HepG2 (cell line): Measurements from ENCODE around the gene SLC6A8. TPM values are rescaled to one million over a fixed set of nuclear protein-coding genes. Genes with fewer than 3 reads are reported as not detected.

Experiments used
- ATAC-seq: fragments of 200-7000 bp; cut with Tn5 transposase; 3 replicates; pipeline ENCODE4 v1.9.1; 2020; ENCODE audit warnings: mild to moderate bottlenecking, moderate library complexity
- BruUV-seq: library from RNA; stranded (reverse); fragments of 400-500 nt; replicated peaks from 2 replicates; lab custom pipeline; 2021; lab: Mats Ljungman, UMichigan
- CTCF ChIA-PET: fragments of 300-600 bp; formaldehyde crosslinking; extraction: SDS; loops from one replicate; lab custom pipeline; 2021; ENCODE audit warnings: low total read pairs, inconsistent platforms, low intra/inter-chr PET ratio; lab: Yijun Ruan, JAX
- POLR2A ChIA-PET: fragments of 350-600 bp; sonication (Branson Sonifier 250); formaldehyde crosslinking; loops from one replicate; lab custom pipeline; 2020; ENCODE audit warnings: antibody characterized with exemption, inconsistent platforms; lab: Yijun Ruan, JAX
- DNase-seq: peaks from one replicate; pipeline ENCODE4 v3.0.0-alpha.2; 2015; ENCODE audit warnings: low spot score
- FAIRE-seq: peaks from 3 replicates; lab custom pipeline; 2011; peaks lifted over from hg19 to GRCh38; lab: Jason Lieb, UNC
- H2AFZ ChIP-seq: one replicate; pipeline ENCODE4 v1.6.1; 2011; ENCODE audit warnings: low read length, inconsistent platforms
- H3K27ac ChIP-seq: fragments of 300-600 bp; 3 replicates; pipeline ENCODE4 v1.8.0; 2011; ENCODE audit warnings: mixed run types, mild to moderate bottlenecking, mixed read lengths, low read length, inconsistent platforms; ENCODE audit not compliant: insufficient read depth; ENCODE audit errors: extremely low read length
- H3K27me3 ChIP-seq, 2 experiments: fragments of 200-600 bp in 1 of 2; 2 replicates in 1 of 2; 3 replicates in 1 of 2; pipeline versions ENCODE4 v1.6.0 to v1.8.0; 2011; ENCODE audit warnings: low read length in 2 of 2, mild to moderate bottlenecking in 2 of 2, moderate library complexity in 2 of 2, inconsistent platforms in 1 of 2; ENCODE audit not compliant: insufficient read depth in 2 of 2, control insufficient read depth in 1 of 2
- H3K36me3 ChIP-seq, 2 experiments: fragments of 200-600 bp in 1 of 2; replicated peaks in 1 of 2; 2 replicates in 1 of 2; 3 replicates in 1 of 2; pipeline versions ENCODE4 v1.5.1 to v1.8.0; 2011; ENCODE audit warnings: low read length in 2 of 2, inconsistent platforms in 1 of 2; ENCODE audit not compliant: insufficient read depth in 2 of 2, control insufficient read depth in 1 of 2
- H3K4me1 ChIP-seq: 2 replicates; pipeline ENCODE4 v1.5.1; 2012; ENCODE audit warnings: low read length, inconsistent platforms; ENCODE audit not compliant: insufficient read depth
- H3K4me2 ChIP-seq: 2 replicates; pipeline ENCODE4 v1.6.0; 2011; ENCODE audit warnings: low read depth, low read length, inconsistent platforms
- H3K4me3 ChIP-seq, 3 experiments: fragments of 200-600 bp in 1 of 3; sonication (generic), shearing (Covaris generic) in 1 of 3; replicated peaks in 1 of 3; 2 replicates each; pipeline ENCODE4 v1.5.1; 2011 to 2016; ENCODE audit warnings: low read length in 3 of 3, inconsistent platforms in 2 of 3, low read depth in 2 of 3, mild to moderate bottlenecking in 2 of 3, control low read depth in 1 of 3, mixed read lengths in 1 of 3; ENCODE audit not compliant: insufficient read depth in 1 of 3
- H3K79me2 ChIP-seq: one replicate; pipeline ENCODE4 v1.6.1; 2011; ENCODE audit warnings: low read length, inconsistent platforms; ENCODE audit not compliant: insufficient read depth
- H3K9ac ChIP-seq: 2 replicates; pipeline ENCODE4 v1.6.0; 2011; ENCODE audit warnings: mild to moderate bottlenecking, low read depth, low read length, inconsistent platforms; ENCODE audit not compliant: insufficient read depth
- H3K9me3 ChIP-seq: 2 replicates; pipeline ENCODE4 v1.5.1; 2012; ENCODE audit warnings: mild to moderate bottlenecking, low read length
- H4K20me1 ChIP-seq: 2 replicates; pipeline ENCODE4 v1.6.0; 2011; ENCODE audit warnings: inconsistent platforms, mild to moderate bottlenecking, low read length, moderate library complexity; ENCODE audit not compliant: insufficient read depth
- AGO2 ChIP-seq: fragments of 200-400 bp; formaldehyde crosslinking; optimal IDR thresholded peaks from 2 replicates; pipeline ENCODE3; 2017; ENCODE audit warnings: mild to moderate bottlenecking, low read depth, low read length, moderate library complexity
- ASH2L ChIP-seq: fragments of 300-600, 200-600 bp; sonication (generic); IDR thresholded peaks from 2 replicates; pipeline ENCODE4 v1.7.0; 2017; ENCODE audit warnings: low read depth, mild to moderate bottlenecking, moderate library complexity, mixed read lengths, low read length; ENCODE audit not compliant: insufficient read length
- CEBPB ChIP-seq: IDR thresholded peaks from 2 replicates; pipeline ENCODE4 v1.6.1; 2011; ENCODE audit warnings: low read depth, low read length, improper control_type of control experiment, borderline replicate concordance
- DPF2 ChIP-seq: sonication (generic); formaldehyde crosslinking; IDR thresholded peaks from 2 replicates; pipeline ENCODE4 v1.4.0; 2020; ENCODE audit warnings: mild to moderate bottlenecking, low read depth, missing genetic modification reagents, borderline replicate concordance
- HDAC1 ChIP-seq: sonication (generic); formaldehyde crosslinking; IDR thresholded peaks from 2 replicates; pipeline ENCODE4 v1.5.1; 2020; ENCODE audit warnings: mild to moderate bottlenecking, missing genetic modification reagents
- HNRNPLL ChIP-seq: fragments of 200-400 bp; formaldehyde crosslinking; IDR thresholded peaks from 2 replicates; pipeline ENCODE4 v1.6.1; 2017; ENCODE audit warnings: mild to moderate bottlenecking, low read depth, low read length; ENCODE audit not compliant: poor library complexity, severe bottlenecking
- JDP2 ChIP-seq: sonication (generic); formaldehyde crosslinking; IDR thresholded peaks from 2 replicates; pipeline ENCODE4 v1.8.1; 2022; ENCODE audit warnings: missing genetic modification reagents, borderline replicate concordance
- KAT8 ChIP-seq: IDR thresholded peaks from 2 replicates; pipeline ENCODE4 v1.6.1; 2016; ENCODE audit warnings: missing genetic modification reagents, missing compliant biosample characterization
- RBFOX2 ChIP-seq: fragments of 200-400 bp; formaldehyde crosslinking; IDR thresholded peaks from 2 replicates; pipeline ENCODE4 v1.6.1; 2017; ENCODE audit warnings: low read depth, mild to moderate bottlenecking, low read length
- RFX1 ChIP-seq: fragments of 450-650 bp; IDR thresholded peaks from 2 replicates; pipeline ENCODE4 v1.6.1; 2017
- RFX3 ChIP-seq: IDR thresholded peaks from 2 replicates; pipeline ENCODE4 v1.6.1; 2016; ENCODE audit warnings: missing biosample characterization, missing genetic modification reagents
- SIN3B ChIP-seq: fragments of 150-350 bp; IDR thresholded peaks from 2 replicates; pipeline ENCODE4 v1.6.1; 2014; ENCODE audit warnings: low read length
- ZBTB7B ChIP-seq: sonication (generic); formaldehyde crosslinking; IDR thresholded peaks from 2 replicates; pipeline ENCODE4 v1.4.0; 2020; ENCODE audit warnings: missing genetic modification reagents
- ZFX ChIP-seq: sonication (generic); formaldehyde crosslinking; IDR thresholded peaks from 2 replicates; pipeline ENCODE4 v1.4.0; 2020; ENCODE audit warnings: mild to moderate bottlenecking, low read depth, missing genetic modification reagents, moderate library complexity
- ZFYVE20 ChIP-seq: sonication (generic); formaldehyde crosslinking; IDR thresholded peaks from 2 replicates; pipeline ENCODE4 v1.8.0; 2023; ENCODE audit warnings: low read depth, mild to moderate bottlenecking, moderate library complexity, missing genetic modification reagents, borderline replicate concordance
- ZMYM3 ChIP-seq: sonication (generic); formaldehyde crosslinking; IDR thresholded peaks from 2 replicates; pipeline ENCODE4 v1.5.1; 2020; ENCODE audit warnings: mild to moderate bottlenecking, missing genetic modification reagents
- ZNF329 ChIP-seq: sonication (generic); formaldehyde crosslinking; IDR thresholded peaks from 2 replicates; pipeline ENCODE4 v1.9.0; 2021; ENCODE audit warnings: low read depth, mild to moderate bottlenecking, missing genetic modification reagents
- ZNF558 ChIP-seq: sonication (generic); formaldehyde crosslinking; IDR thresholded peaks from 2 replicates; pipeline ENCODE4 v1.9.0; 2022; ENCODE audit warnings: mild to moderate bottlenecking, missing genetic modification reagents, borderline replicate concordance
- ZNF691 ChIP-seq: sonication (generic); formaldehyde crosslinking; IDR thresholded peaks from 2 replicates; pipeline ENCODE4 v1.4.0; 2020; ENCODE audit warnings: missing genetic modification reagents, low read depth, mild to moderate bottlenecking, borderline replicate concordance
- ZNF777 ChIP-seq: sonication (generic); formaldehyde crosslinking; IDR thresholded peaks from 2 replicates; pipeline ENCODE4 v1.4.0; 2020; ENCODE audit warnings: missing genetic modification reagents
- ZSCAN21 ChIP-seq: sonication (generic); formaldehyde crosslinking; IDR thresholded peaks from 2 replicates; pipeline ENCODE4 v1.8.0; 2022; ENCODE audit warnings: mild to moderate bottlenecking, missing genetic modification reagents, moderate library complexity, borderline replicate concordance
- WGBS: methylation state at CpG from one replicate; pipeline ENCODE4 v1.1.6; 2017; ENCODE audit warnings: low lambda C conversion rate; 5-methylcytosine and 5-hydroxymethylcytosine counted together
- in situ Hi-C: cut with HindIII; loops from 2 replicates; pipeline ENCODE4 v1.10.0; 2017; ENCODE audit warnings: low pct_unique_long_range_greater_than_20kb; ENCODE audit not compliant: extremely low pct_ligation_motif_present
- intact Hi-C: fragments of 100-400 bp; cut with micrococcal nuclease; formaldehyde crosslinking; loops from one replicate; pipeline ENCODE4 v1.10.0; 2022; ENCODE audit not compliant: unreplicated experiment
- polyA plus RNA-seq, 8 experiments: library from polyadenylated mRNA; depleted of rRNA in 3 of 8; stranded (reverse) in 7 of 8; unstranded in 1 of 8; fragments of >200 nt; fragmentation: Illumina TruSeq in 4 of 8; extraction: Trizol in 4 of 8; gene quantifications; 2 replicates each; pipeline versions ENCODE4 v1.2.1 to v1.2.3, GENCODE V29; 2011 to 2016; ENCODE audit warnings: low read depth in 4 of 8, missing spikeins in 1 of 8, mixed read lengths in 1 of 8; ENCODE audit not compliant: insufficient read depth in 1 of 8
- total RNA-seq, 5 experiments: library from RNA; depleted of rRNA; stranded (reverse); fragments of >200 nt; fragmentation: Illumina TruSeq; extraction: Trizol; gene quantifications; 2 replicates each; pipeline ENCODE4 v1.2.3, GENCODE V29; 2016; ENCODE audit warnings: low read depth in 1 of 5

SLC6A8 gene
- total and polyA plus RNA-seq, 2 of the 13 experiments (the other 11 are each of a cell fraction or from before 2014, with no cell fraction given), result 13.9 to 176 TPM

GRCh38 chrX:153724252-153725038, 36.7 kb downstream of the SLC6A8 start, which contains the start of the genes ABCD1 and BCAP31 (continued):
- TF ChIP-seq ZMYM3 (CRISPR knock-in tag) (no peak), DPF2 (CRISPR knock-in tag) (no peak), CEBPB (no peak)

- Histone ChIP-seq H3K27me3 (no peaks in the 10 kb centered on the region), H4K20me1 (peaks cover 37% of the 10 kb centered on the region; the same call in 1 of the 2 replicates), H3K4me2 (peak overlapping the region; percentile 84), H3K4me3 (peak overlapping the region; percentile 60 to 79 (median 79)), H2AFZ (no peak overlapping the region), H3K79me2 (peaks cover 47% of the 10 kb centered on the region), H3K9me3 (no peaks in the 10 kb centered on the region), H3K4me1 (peaks cover 49% of the 10 kb centered on the region), H3K27ac (peak overlapping the region; percentile 92), H3K9ac (peak overlapping the region; percentile 85), H3K36me3 (peaks cover 2 to 10% of the 10 kb centered on the region in 2 experiments; a peak in 2 of 5 replicates)
- CTCF ChIA-PET, result no interaction called here
- peak; percentile 2 for ATAC-seq
- BruUV-seq, result TSS peak; percentile 55
- FAIRE-seq, result no peak
- no peak for DNase-seq
- WGBS, result no CpG with 5 or more reads among the region's 55 CpGs
- intact Hi-C loops (no loop called here), in situ Hi-C loops (no loop called here)
- POLR2A ChIA-PET, result interaction anchor here (3.8 kb wide), 1 partner anchor 38 kb away, joined by 15 read pairs; the partner anchor contains the start of gene PLXNB3
- TF ChIP-seq ZNF691 (CRISPR knock-in tag), result no peak
- TF ChIP-seq RFX3 (CRISPR knock-in tag), result peak; percentile 59; the same call in 1 of the 2 replicates
- TF ChIP-seq ZBTB7B (CRISPR knock-in tag), result no peak
- 0 out of 2 replicates have a peak, but pooled peaks have one; percentile 21 for TF ChIP-seq ZNF329 (CRISPR knock-in tag)
- TF ChIP-seq HNRNPLL, result peak; percentile 1
- peak; percentile 8 for TF ChIP-seq ASH2L
- TF ChIP-seq SIN3B, result no peak
- TF ChIP-seq KAT8 (CRISPR knock-in tag), result peak; percentile 7; the same call in 1 of the 2 replicates
- TF ChIP-seq RFX1, result peak; percentile 62; the same call in 1 of the 2 replicates
- TF ChIP-seq ZNF558 (CRISPR knock-in tag), result 0 out of 2 replicates have a peak, but pooled peaks have one; percentile 4
- 0 out of 2 replicates have a peak, but pooled peaks have one; percentile 2 for TF ChIP-seq ZFX (CRISPR knock-in tag)
- peak; percentile 0; the same call in 1 of the 2 replicates for TF ChIP-seq RBFOX2
- TF ChIP-seq ZSCAN21 (CRISPR knock-in tag), result 0 out of 2 replicates have a peak, but pooled peaks have one; percentile 27
- peak; percentile 50 for TF ChIP-seq AGO2
- peak; percentile 25; the same call in 1 of the 2 replicates for TF ChIP-seq ZNF777
- peak; percentile 19; the same call in 1 of the 2 replicates for TF ChIP-seq HDAC1 (CRISPR knock-in tag)
- TF ChIP-seq ZFYVE20 (CRISPR knock-in tag), result no peak
- TF ChIP-seq JDP2 (CRISPR knock-in tag), result no peak
Measured at GRCh38 chrX:153725039-153725831, 37.5 kb downstream of the SLC6A8 start.
